Right cardiac atrium (tissue), 5 donors: ENCODE results near the gene ESPN. TPM values are rescaled to one million over a fixed set of nuclear protein-coding genes. Genes with fewer than 3 reads are reported as not detected.

Experiments
- ATAC-seq, 2 donors: fragments of 200-7000 bp; cut with Tn5 transposase; one replicate each; pipeline versions ENCODE4 v1.8.0 to v1.9.1; 2020; ENCODE audit warnings: moderate library complexity in 2 of 2, mild to moderate bottlenecking in 1 of 2
- DNase-seq, 3 donors: peaks; one replicate each; pipeline ENCODE4 v3.0.0-alpha.2; 2020
- H3K27ac ChIP-seq: one replicate; pipeline ENCODE4 v1.5.1; 2013; ENCODE audit warnings: mild to moderate bottlenecking, low read length, control low read depth, moderate library complexity
- H3K27me3 ChIP-seq: one replicate; pipeline ENCODE4 v1.6.1; 2013; ENCODE audit not compliant: control insufficient read depth, insufficient read depth
- H3K4me1 ChIP-seq: one replicate; pipeline ENCODE4 v1.6.1; 2013; ENCODE audit warnings: low read length; ENCODE audit not compliant: control insufficient read depth, insufficient read depth
- H3K4me3 ChIP-seq: one replicate; pipeline ENCODE4 v1.5.1; 2013; ENCODE audit warnings: low read length, control low read depth
- H3K9me3 ChIP-seq: one replicate; pipeline ENCODE4 v1.6.1; 2013; ENCODE audit warnings: low read length; ENCODE audit not compliant: control insufficient read depth
- WGBS: extraction: QIAGEN DNeasy Blood & Tissue Kit; methylation state at CpG from one replicate; pipeline ENCODE4 v1.1.7; 2013; 5-methylcytosine and 5-hydroxymethylcytosine counted together
- intact Hi-C, 4 donors: fragments of 100-400 bp; cut with DNase I; formaldehyde crosslinking; loops; one replicate each; pipeline versions ENCODE4 v1.11.0 to v1.14.0; 2022 to 2023
- polyA plus RNA-seq: library from polyadenylated mRNA; stranded (reverse); fragments of 200-250 nt; gene quantifications from one replicate; pipeline ENCODE4 v1.2.3, GENCODE V29; 2013
- total RNA-seq, 4 donors: library from RNA; stranded (reverse); fragmentation: NEBNext Ultra II Directional; extraction: Animal tissue kit (Norgen Biotek cat#: 25700); gene quantifications; one replicate each; pipeline ENCODE4 v1.2.1, GENCODE V29; 2021
- donor health status: healthy with polysubstance abuse.
- donor health status: DM: no; HTN: yes; CAD: no.
- donor health status: DM: no; HTN: no; CAD: no.
- donor health status: DM: no; HTN: yes; CAD: no; lungs with severe emphysema.
- donor health status: DM: yes; HTN: yes; CAD: no.

Gene ESPN
- total and polyA plus RNA-seq, 5 donors: 0.23 to 1.7 (median 0.63) TPM

- no peak for ATAC-seq
- Histone ChIP-seq H3K4me3 (no peak overlapping the region), H3K9me3 (no peaks in the 10 kb centered on the region), H3K27ac (no peak overlapping the region), H3K4me1 (no peaks in the 10 kb centered on the region), H3K27me3 (no peaks in the 10 kb centered on the region)
- DNase-seq: peak in 1 of 3 donors; percentile 49
- intact Hi-C loops: no loop called here
- WGBS: 80% methylated on average over 67 of the region's 67 CpGs
These were observed 45.8 kb downstream of the ESPN start for GRCh38 chr1:6470132-6471085.

- Histone ChIP-seq H3K27ac (no peak overlapping the region), H3K9me3 (no peaks in the 10 kb centered on the region), H3K4me1 (no peaks in the 10 kb centered on the region), H3K27me3 (no peaks in the 10 kb centered on the region), H3K4me3 (no peak overlapping the region)
- ATAC-seq (no peak), DNase-seq (no peak)
- WGBS: 73% methylated on average over 67 of the region's 67 CpGs
- intact Hi-C loops: no loop called here
These were observed 46.8 kb downstream of the ESPN start for GRCh38 chr1:6471086-6471969.

GRCh38 chr1:6471970-6472368, 47.4 kb downstream of the ESPN start:
- ATAC-seq (no peak), DNase-seq (no peak)
- Histone ChIP-seq H3K9me3 (no peaks in the 10 kb centered on the region), H3K27ac (no peak overlapping the region), H3K4me3 (no peak overlapping the region), H3K4me1 (no peaks in the 10 kb centered on the region), H3K27me3 (no peaks in the 10 kb centered on the region)
- intact Hi-C loops: no loop called here
- 90% methylated on average over 7 of the region's 7 CpGs for WGBS

- ATAC-seq (no peak), DNase-seq (no peak)
- no peak overlapping the region for H3K4me3 ChIP-seq
- no peaks in the 10 kb centered on the region for H3K9me3 ChIP-seq
- no peak overlapping the region for H3K27ac ChIP-seq
- H3K27me3 ChIP-seq: no peaks in the 10 kb centered on the region
- no peaks in the 10 kb centered on the region for H3K4me1 ChIP-seq
- intact Hi-C loops: no loop called here
- WGBS: 86% methylated on average over 10 of the region's 10 CpGs
These were observed 47.8 kb downstream of the ESPN start for GRCh38 chr1:6472391-6472790.

- DNase-seq (no peak), ATAC-seq (no peak)
- Histone ChIP-seq H3K9me3 (no peaks in the 10 kb centered on the region), H3K4me1 (no peaks in the 10 kb centered on the region), H3K27me3 (no peaks in the 10 kb centered on the region), H3K27ac (no peak overlapping the region), H3K4me3 (no peak overlapping the region)
- WGBS: 96% methylated on average over 18 of the region's 18 CpGs
- intact Hi-C loops: no loop called here
These were observed 48.6 kb downstream of the ESPN start for GRCh38 chr1:6473156-6473555.

- H3K27ac ChIP-seq: no peak overlapping the region
- no peaks in the 10 kb centered on the region for H3K4me1 ChIP-seq
- H3K27me3 ChIP-seq: no peaks in the 10 kb centered on the region
- 85% methylated on average over 33 of the region's 33 CpGs for WGBS
- ATAC-seq: no peak
- no peak for DNase-seq
- H3K9me3 ChIP-seq: no peaks in the 10 kb centered on the region
- H3K4me3 ChIP-seq: no peak overlapping the region
- intact Hi-C loops: no loop called here
These were observed 49.6 kb downstream of the ESPN start for GRCh38 chr1:6473974-6474814.

- no peak overlapping the region for H3K4me3 ChIP-seq
- ATAC-seq: no peak
- no peaks in the 10 kb centered on the region for H3K9me3 ChIP-seq
- H3K4me1 ChIP-seq: no peaks in the 10 kb centered on the region
- WGBS: 86% methylated on average over 13 of the region's 13 CpGs
- intact Hi-C loops: no loop called here
- DNase-seq: no peak
- H3K27ac ChIP-seq: no peak overlapping the region
- no peaks in the 10 kb centered on the region for H3K27me3 ChIP-seq
These were observed 50.3 kb downstream of the ESPN start for GRCh38 chr1:6474815-6475282.

GRCh38 chr1:6475381-6476133, 51.0 kb downstream of the ESPN start:
- WGBS: 37% methylated on average over 33 of the region's 33 CpGs

GRCh38 chr1:6476483-6476882, 51.9 kb downstream of the ESPN start:
- WGBS: 87% methylated on average over 5 of the region's 5 CpGs
- Histone ChIP-seq H3K9me3 (no peaks in the 10 kb centered on the region), H3K4me1 (no peaks in the 10 kb centered on the region), H3K27me3 (no peaks in the 10 kb centered on the region), H3K27ac (no peak overlapping the region), H3K4me3 (no peak overlapping the region)
- intact Hi-C loops: no loop called here
- ATAC-seq (no peak), DNase-seq (no peak)

More at GRCh38 chr1:6475381-6476133, 51.0 kb downstream of the ESPN start:
- no peaks in the 10 kb centered on the region for H3K4me1 ChIP-seq
- no peaks in the 10 kb centered on the region for H3K27me3 ChIP-seq
- peak in 2 of 3 donors; percentile 85 to 86 for DNase-seq
- H3K27ac ChIP-seq: no peak overlapping the region
- no peak overlapping the region for H3K4me3 ChIP-seq
- intact Hi-C loops: no loop called here
- H3K9me3 ChIP-seq: no peaks in the 10 kb centered on the region
- ATAC-seq: peak; percentile 44 to 62
